GM12878 (cell line): Measurements from ENCODE around the gene METTL15.

ENCODE experiments used
- JUNB ChIP-seq: IDR thresholded peaks from 2 replicates; pipeline ENCODE4 v1.6.1; 2016; ENCODE audit warnings: antibody characterized with exemption, mild to moderate bottlenecking
- SREBF2 ChIP-seq: IDR thresholded peaks from 2 replicates; pipeline ENCODE4 v1.6.1; 2012; ENCODE audit warnings: mild to moderate bottlenecking, low read length
- YY1 ChIP-seq: IDR thresholded peaks from 2 replicates; pipeline ENCODE4 v1.6.1; 2011; ENCODE audit warnings: low read depth, mild to moderate bottlenecking, low read length
- TF ChIP-seq, protein P1 (sequence below): IDR thresholded peaks from 2 replicates; pipeline ENCODE4 v1.6.1; 2012; ENCODE audit warnings: mild to moderate bottlenecking, low read depth, low read length
- TF ChIP-seq, protein P2 (sequence below): IDR thresholded peaks from 2 replicates; pipeline ENCODE4 v1.6.1; 2012; ENCODE audit warnings: low read depth, low read length, improper control_type of control experiment
- TF ChIP-seq, protein P3 (sequence below), 3 experiments: IDR thresholded peaks in 2 of 3; conservative IDR thresholded peaks in 1 of 3; 2 replicates each; pipeline ENCODE4 v1.5.1; 2011; ENCODE audit warnings: low read depth in 3 of 3, low read length in 3 of 3, mild to moderate bottlenecking in 3 of 3, control low read depth in 2 of 3, moderate library complexity in 2 of 3, inconsistent platforms in 1 of 3, mixed read lengths in 1 of 3; ENCODE audit not compliant: control insufficient read depth in 2 of 3, insufficient read depth in 1 of 3; ENCODE audit errors: extremely low read depth in 1 of 3

DNA sequence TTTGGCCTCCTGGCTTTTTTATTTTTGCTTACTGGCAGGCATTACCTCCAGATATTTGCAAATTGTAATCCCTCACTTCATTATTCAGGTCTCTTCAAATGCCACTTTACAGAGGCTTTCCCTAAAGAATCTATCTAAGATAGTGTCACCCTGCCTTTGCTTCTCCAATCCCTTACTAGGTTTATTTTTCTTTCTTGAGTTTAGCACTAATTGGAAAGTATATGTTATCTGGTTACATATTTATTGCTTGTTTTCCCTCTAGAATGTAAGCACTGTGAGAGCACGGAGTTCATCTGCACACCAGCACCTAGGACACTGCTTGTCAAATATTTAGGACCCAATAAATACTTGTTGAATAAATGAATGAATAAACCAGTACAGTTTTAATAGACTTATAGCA, 3.8 kb upstream of the METTL15 start:
- TF ChIP-seq SREBF2 (no peak), JUNB (no peak), YY1 (no peak)
- TF ChIP-seq, protein P1, sequence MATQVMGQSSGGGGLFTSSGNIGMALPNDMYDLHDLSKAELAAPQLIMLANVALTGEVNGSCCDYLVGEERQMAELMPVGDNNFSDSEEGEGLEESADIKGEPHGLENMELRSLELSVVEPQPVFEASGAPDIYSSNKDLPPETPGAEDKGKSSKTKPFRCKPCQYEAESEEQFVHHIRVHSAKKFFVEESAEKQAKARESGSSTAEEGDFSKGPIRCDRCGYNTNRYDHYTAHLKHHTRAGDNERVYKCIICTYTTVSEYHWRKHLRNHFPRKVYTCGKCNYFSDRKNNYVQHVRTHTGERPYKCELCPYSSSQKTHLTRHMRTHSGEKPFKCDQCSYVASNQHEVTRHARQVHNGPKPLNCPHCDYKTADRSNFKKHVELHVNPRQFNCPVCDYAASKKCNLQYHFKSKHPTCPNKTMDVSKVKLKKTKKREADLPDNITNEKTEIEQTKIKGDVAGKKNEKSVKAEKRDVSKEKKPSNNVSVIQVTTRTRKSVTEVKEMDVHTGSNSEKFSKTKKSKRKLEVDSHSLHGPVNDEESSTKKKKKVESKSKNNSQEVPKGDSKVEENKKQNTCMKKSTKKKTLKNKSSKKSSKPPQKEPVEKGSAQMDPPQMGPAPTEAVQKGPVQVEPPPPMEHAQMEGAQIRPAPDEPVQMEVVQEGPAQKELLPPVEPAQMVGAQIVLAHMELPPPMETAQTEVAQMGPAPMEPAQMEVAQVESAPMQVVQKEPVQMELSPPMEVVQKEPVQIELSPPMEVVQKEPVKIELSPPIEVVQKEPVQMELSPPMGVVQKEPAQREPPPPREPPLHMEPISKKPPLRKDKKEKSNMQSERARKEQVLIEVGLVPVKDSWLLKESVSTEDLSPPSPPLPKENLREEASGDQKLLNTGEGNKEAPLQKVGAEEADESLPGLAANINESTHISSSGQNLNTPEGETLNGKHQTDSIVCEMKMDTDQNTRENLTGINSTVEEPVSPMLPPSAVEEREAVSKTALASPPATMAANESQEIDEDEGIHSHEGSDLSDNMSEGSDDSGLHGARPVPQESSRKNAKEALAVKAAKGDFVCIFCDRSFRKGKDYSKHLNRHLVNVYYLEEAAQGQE = no peak
- TF ChIP-seq, protein P2, sequence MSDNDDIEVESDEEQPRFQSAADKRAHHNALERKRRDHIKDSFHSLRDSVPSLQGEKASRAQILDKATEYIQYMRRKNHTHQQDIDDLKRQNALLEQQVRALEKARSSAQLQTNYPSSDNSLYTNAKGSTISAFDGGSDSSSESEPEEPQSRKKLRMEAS = no peak
- TF ChIP-seq, protein P3, sequence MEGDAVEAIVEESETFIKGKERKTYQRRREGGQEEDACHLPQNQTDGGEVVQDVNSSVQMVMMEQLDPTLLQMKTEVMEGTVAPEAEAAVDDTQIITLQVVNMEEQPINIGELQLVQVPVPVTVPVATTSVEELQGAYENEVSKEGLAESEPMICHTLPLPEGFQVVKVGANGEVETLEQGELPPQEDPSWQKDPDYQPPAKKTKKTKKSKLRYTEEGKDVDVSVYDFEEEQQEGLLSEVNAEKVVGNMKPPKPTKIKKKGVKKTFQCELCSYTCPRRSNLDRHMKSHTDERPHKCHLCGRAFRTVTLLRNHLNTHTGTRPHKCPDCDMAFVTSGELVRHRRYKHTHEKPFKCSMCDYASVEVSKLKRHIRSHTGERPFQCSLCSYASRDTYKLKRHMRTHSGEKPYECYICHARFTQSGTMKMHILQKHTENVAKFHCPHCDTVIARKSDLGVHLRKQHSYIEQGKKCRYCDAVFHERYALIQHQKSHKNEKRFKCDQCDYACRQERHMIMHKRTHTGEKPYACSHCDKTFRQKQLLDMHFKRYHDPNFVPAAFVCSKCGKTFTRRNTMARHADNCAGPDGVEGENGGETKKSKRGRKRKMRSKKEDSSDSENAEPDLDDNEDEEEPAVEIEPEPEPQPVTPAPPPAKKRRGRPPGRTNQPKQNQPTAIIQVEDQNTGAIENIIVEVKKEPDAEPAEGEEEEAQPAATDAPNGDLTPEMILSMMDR (IDR thresholded peaks at IDR 0.05 in 2 of 3, conservative IDR thresholded peaks at IDR 0.05 in 1 of 3; ENCODE audit: control insufficient read depth in 2 of 3, extremely low read depth in 1 of 3, insufficient read depth in 1 of 3, low read depth in 3 of 3, low read length in 3 of 3) = no peak
